Prostate gland (tissue), 2 donors: ENCODE measurements around the gene TOMM40. TPM values are rescaled to one million over a fixed set of nuclear protein-coding genes. Genes with fewer than 3 reads are reported as not detected.
A peak's percentile ranks its signal among the peaks of the same experiment; 100 is the strongest.

Experiments
- DNase-seq: peaks from one replicate; pipeline ENCODE4 v3.0.0-alpha.2; 2019; ENCODE audit warnings: low spot score
- H3K27ac ChIP-seq, 2 donors: fragments of 200-600 bp; sonication (generic); 2 replicates each; pipeline ENCODE4 v1.5.1; 2017 to 2019
- H3K27me3 ChIP-seq: fragments of 200-600 bp; sonication (generic); replicated peaks from 2 replicates; pipeline ENCODE4 v1.5.1; 2019; ENCODE audit not compliant: insufficient read depth
- H3K36me3 ChIP-seq, 2 donors: fragments of 200-600 bp; sonication (generic); 1 replicate in 1 of 2; 2 replicates in 1 of 2; pipeline versions ENCODE4 v1.5.1 to v1.8.1; 2017 to 2019
- H3K4me1 ChIP-seq: fragments of 200-600 bp; sonication (generic); replicated peaks from 2 replicates; pipeline ENCODE4 v1.5.1; 2019
- H3K4me3 ChIP-seq, 2 donors: fragments of 200-600 bp; sonication (generic); 2 replicates each; pipeline ENCODE4 v1.5.1; 2017 to 2019
- H3K9me3 ChIP-seq: fragments of 200-600 bp; sonication (generic); 2 replicates; pipeline ENCODE4 v1.5.1; 2017
- CTCF ChIP-seq, 4 experiments: fragments of 200-600 bp in 2 of 4; fragments of 450-650 bp in 2 of 4; sonication (generic) in 2 of 4; IDR thresholded peaks; 1 replicate in 3 of 4; 2 replicates in 1 of 4; pipeline ENCODE4 v1.5.1; 2016 to 2019; ENCODE audit warnings: antibody characterized with exemption in 4 of 4, mild to moderate bottlenecking in 2 of 4, moderate library complexity in 2 of 4
- POLR2A ChIP-seq: fragments of 450-650 bp; IDR thresholded peaks from one replicate; pipeline ENCODE4 v1.6.1; 2016; ENCODE audit warnings: antibody characterized with exemption, mild to moderate bottlenecking
- POLR2AphosphoS5 ChIP-seq: sonication (generic); formaldehyde crosslinking; IDR thresholded peaks from one replicate; pipeline ENCODE4 v1.6.1; 2017; ENCODE audit warnings: antibody characterized with exemption
- WGBS: methylation state at CpG from one replicate; pipeline ENCODE4 v1.1.5; 2018; 5-methylcytosine and 5-hydroxymethylcytosine counted together
- intact Hi-C: fragments of 100-400 bp; cut with DNase I; formaldehyde crosslinking; loops from one replicate; pipeline ENCODE4 v1.14.2; 2022
- total RNA-seq, 2 donors: library from RNA; depleted of rRNA; stranded (reverse); fragments of >200 nt; gene quantifications; one replicate each; pipeline ENCODE4 v1.1.0, GENCODE V29; 2016

The TOMM40 gene
- total RNA-seq, 2 donors from 2014 or later, result 44.9 to 81.3 TPM

GRCh38 chr19:44846455-44847143 is 44.5 kb upstream of the TOMM40 start:
- no peaks in the 10 kb centered on the region for H3K36me3 ChIP-seq
- no peaks in the 10 kb centered on the region for H3K9me3 ChIP-seq
- H3K27ac ChIP-seq, result peak overlapping the region; percentile 99 to 100
- peak overlapping the region; percentile 99 to 100 for H3K4me3 ChIP-seq
- intact Hi-C loops, result loop anchor here (2.0 to 5.0 kb wide), 2 partner anchors 44 to 106 kb away; partner anchors contain the start of gene TOMM40
- peaks cover 11% of the 10 kb centered on the region for H3K4me1 ChIP-seq
- no peaks in the 10 kb centered on the region for H3K27me3 ChIP-seq
- peak; percentile 35 for DNase-seq
- TF ChIP-seq POLR2A, result no peak
- no peak for TF ChIP-seq POLR2AphosphoS5
- no peak for TF ChIP-seq CTCF (IDR thresholded peaks at IDR 0.05)
- WGBS, result under 1% methylated on average over 43 of the region's 51 CpGs

- 2% methylated on average over 44 of the region's 47 CpGs for WGBS
- peak; percentile 86 for DNase-seq
- Histone ChIP-seq H3K9me3 (no peaks in the 10 kb centered on the region), H3K4me1 (peaks cover 11% of the 10 kb centered on the region), H3K36me3 (no peaks in the 10 kb centered on the region), H3K27ac (peak overlapping the region; percentile 99 to 100), H3K27me3 (no peaks in the 10 kb centered on the region), H3K4me3 (peak overlapping the region; percentile 99 to 100)
- intact Hi-C loops, result loop anchor here (2.0 to 5.0 kb wide), 2 partner anchors 43 to 105 kb away; partner anchors contain the start of gene TOMM40
- TF ChIP-seq CTCF (IDR thresholded peaks at IDR 0.05), result peak in 1 of 4 experiments; percentile 19
- peak; percentile 92 for TF ChIP-seq POLR2A
- TF ChIP-seq POLR2AphosphoS5, result peak; percentile 86
Observed at GRCh38 chr19:44847144-44848035, 43.7 kb upstream of the TOMM40 start.

GRCh38 chr19:44848036-44848811 is 42.8 kb upstream of the TOMM40 start:
- Histone ChIP-seq H3K4me1 (peaks cover 11% of the 10 kb centered on the region), H3K27me3 (no peaks in the 10 kb centered on the region), H3K36me3 (no peaks in the 10 kb centered on the region), H3K27ac (peak overlapping the region; percentile 99 to 100), H3K4me3 (peak overlapping the region; percentile 99 to 100), H3K9me3 (no peaks in the 10 kb centered on the region)
- WGBS, result 16% methylated on average over 19 of the region's 19 CpGs
- intact Hi-C loops, result loop anchor here (5.0 kb wide), 1 partner anchor 104 kb away; no protein-coding TSS in a partner anchor
- DNase-seq, result peak; percentile 21
- no peak for TF ChIP-seq CTCF (IDR thresholded peaks at IDR 0.05)
- peak; percentile 30 for TF ChIP-seq POLR2A
- no peak for TF ChIP-seq POLR2AphosphoS5

- WGBS, result 28% methylated on average over 18 of the region's 18 CpGs
- no peak for DNase-seq
- Histone ChIP-seq H3K9me3 (no peaks in the 10 kb centered on the region), H3K36me3 (no peaks in the 10 kb centered on the region), H3K27ac (peak overlapping the region; percentile 99 to 100), H3K4me1 (peaks cover 11% of the 10 kb centered on the region), H3K27me3 (no peaks in the 10 kb centered on the region), H3K4me3 (peak overlapping the region; percentile 99 to 100)
- TF ChIP-seq POLR2A (no peak), CTCF (IDR thresholded peaks at IDR 0.05) (no peak), POLR2AphosphoS5 (no peak)
- intact Hi-C loops, result loop anchor here (5.0 kb wide), 1 partner anchor 103 kb away; no protein-coding TSS in a partner anchor
Observed at GRCh38 chr19:44848812-44849447, 42.1 kb upstream of the TOMM40 start.
